Adipose tissue (tissue), 3 donors: Measurements from ENCODE around the gene UMAD1. TPM values are rescaled to one million over a fixed set of nuclear protein-coding genes. Genes with fewer than 3 reads are reported as not detected.

Experiments used
- H3K27ac ChIP-seq: one replicate; pipeline ENCODE4 v1.5.1; 2013; ENCODE audit warnings: low read depth, low read length
- WGBS, 3 donors: extraction: QIAGEN DNeasy Blood & Tissue Kit; methylation state at CpG; one replicate each; pipeline ENCODE4 v1.1.7; 2013; 5-methylcytosine and 5-hydroxymethylcytosine counted together
- polyA plus RNA-seq, 3 donors: library from polyadenylated mRNA; stranded (reverse); fragments of 200-250 nt; gene quantifications; one replicate each; pipeline ENCODE4 v1.2.3, GENCODE V29; 2013
- donor health status: healthy with polysubstance abuse.
- donor health status: Bipolar disorder and iron deficiency.
- donor health status: healthy.

UMAD1 gene
- polyA plus RNA-seq, 3 donors: 10.2 to 17.9 (median 10.9) TPM

GRCh38 chr7:7772397-7772821, 131.9 kb downstream of the UMAD1 start:
- no peak overlapping the region for H3K27ac ChIP-seq
- 35 to 70% (median 56%) methylated on average over 6 of the region's 6 CpGs for WGBS, 3 donors

- 77 to 96% (median 85%) methylated on average over 3 of the region's 3 CpGs for WGBS, 3 donors
- H3K27ac ChIP-seq: no peak overlapping the region
Observed at GRCh38 chr7:7773334-7774309, 133.1 kb downstream of the UMAD1 start.

- WGBS, 3 donors: 64 to 91% (median 91%) methylated on average over 1 of the region's 1 CpG
- H3K27ac ChIP-seq: no peak overlapping the region
Observed at GRCh38 chr7:7779888-7780287, 139.3 kb downstream of the UMAD1 start.

GRCh38 chr7:7783001-7783400, 142.4 kb downstream of the UMAD1 start:
- no peak overlapping the region for H3K27ac ChIP-seq
- WGBS, 3 donors: 89 to 96% (median 89%) methylated on average over 1 of the region's 1 CpG

- WGBS, 3 donors: 87 to 94% (median 92%) methylated on average over 6 of the region's 6 CpGs
- no peak overlapping the region for H3K27ac ChIP-seq
Observed at GRCh38 chr7:7785344-7785973, 144.9 kb downstream of the UMAD1 start.

GRCh38 chr7:7786595-7786994, 146.0 kb downstream of the UMAD1 start:
- WGBS, 3 donors: 87 to 92% (median 92%) methylated on average over 3 of the region's 3 CpGs
- no peak overlapping the region for H3K27ac ChIP-seq

GRCh38 chr7:7789551-7789988, 149.0 kb downstream of the UMAD1 start:
- WGBS, 3 donors: 91 to 94% (median 93%) methylated on average over 3 of the region's 3 CpGs

GRCh38 chr7:7790041-7790741, 149.6 kb downstream of the UMAD1 start:
- WGBS, 3 donors: 92 to 94% (median 92%) methylated on average over 6 of the region's 6 CpGs
- no peak overlapping the region for H3K27ac ChIP-seq

More at GRCh38 chr7:7789551-7789988, 149.0 kb downstream of the UMAD1 start:
- H3K27ac ChIP-seq: no peak overlapping the region

- WGBS, 3 donors: 82 to 90% (median 87%) methylated on average over 5 of the region's 5 CpGs
Observed at GRCh38 chr7:7791523-7791922, 151.0 kb downstream of the UMAD1 start.

GRCh38 chr7:7792056-7792455, 151.5 kb downstream of the UMAD1 start:
- H3K27ac ChIP-seq: no peak overlapping the region
- 86 to 88% (median 86%) methylated on average over 1 of the region's 1 CpG for WGBS, 3 donors

More at GRCh38 chr7:7791523-7791922, 151.0 kb downstream of the UMAD1 start:
- no peak overlapping the region for H3K27ac ChIP-seq

GRCh38 chr7:7793249-7793648, 152.7 kb downstream of the UMAD1 start:
- no peak overlapping the region for H3K27ac ChIP-seq
- WGBS, 3 donors: 93 to 94% (median 93%) methylated on average over 2 of the region's 2 CpGs

- 64 to 89% (median 81%) methylated on average over 1 of the region's 1 CpG for WGBS, 3 donors
- H3K27ac ChIP-seq: no peak overlapping the region
Observed at GRCh38 chr7:7793921-7794320, 153.4 kb downstream of the UMAD1 start.

- 69 to 84% (median 71%) methylated on average over 2 of the region's 2 CpGs for WGBS, 3 donors
- H3K27ac ChIP-seq: no peak overlapping the region
Observed at GRCh38 chr7:7795203-7795602, 154.7 kb downstream of the UMAD1 start.

- H3K27ac ChIP-seq: no peak overlapping the region
- WGBS, 3 donors: 60 to 87% (median 61%) methylated on average over 1 of the region's 1 CpG
Observed at GRCh38 chr7:7795630-7796121, 155.1 kb downstream of the UMAD1 start.

- 36 to 44% (median 40%) methylated on average over 1 of the region's 1 CpG for WGBS, 3 donors
- no peak overlapping the region for H3K27ac ChIP-seq
Observed at GRCh38 chr7:7798510-7798909, 158.0 kb downstream of the UMAD1 start.

- no peak overlapping the region for H3K27ac ChIP-seq
- WGBS, 3 donors: 44 to 85% (median 83%) methylated on average over 4 of the region's 4 CpGs
Observed at GRCh38 chr7:7799138-7799537, 158.6 kb downstream of the UMAD1 start.

- H3K27ac ChIP-seq: no peak overlapping the region
- 95 to 97% (median 95%) methylated on average over 2 of the region's 2 CpGs for WGBS, 3 donors
Observed at GRCh38 chr7:7802531-7802930, 162.0 kb downstream of the UMAD1 start.

- H3K27ac ChIP-seq: no peak overlapping the region
- WGBS, 3 donors: 76 to 87% (median 86%) methylated on average over 3 of the region's 3 CpGs
Observed at GRCh38 chr7:7803715-7804178, 163.2 kb downstream of the UMAD1 start.
